Tibial nerve (tissue), 4 donors: ENCODE data around the gene GRM3. TPM values are rescaled to one million over a fixed set of nuclear protein-coding genes. Genes with fewer than 3 reads are reported as not detected.

Source experiments
- DNase-seq, 2 donors: peaks; one replicate each; pipeline ENCODE4 v3.0.0-alpha.2; 2019; ENCODE audit warnings: low spot score in 2 of 2
- H3K27ac ChIP-seq, 4 donors: fragments of 200-600 bp; sonication (generic) in 3 of 4; one replicate each; pipeline ENCODE4 v1.5.1; 2017 to 2019; ENCODE audit warnings: mild to moderate bottlenecking in 1 of 4
- H3K27me3 ChIP-seq, 2 donors: fragments of 200-600 bp; sonication (generic) in 1 of 2; one replicate each; pipeline versions ENCODE4 v1.5.1 to v1.6.0; 2017 to 2019
- H3K36me3 ChIP-seq, 3 donors: fragments of 200-600 bp; sonication (generic); one replicate each; pipeline ENCODE4 v1.5.1; 2018 to 2019
- H3K4me1 ChIP-seq, 4 donors: fragments of 200-600 bp; sonication (generic) in 3 of 4; one replicate each; pipeline ENCODE4 v1.5.1; 2017 to 2019
- H3K4me3 ChIP-seq, 4 donors: fragments of 200-600 bp; sonication (generic) in 3 of 4; one replicate each; pipeline ENCODE4 v1.5.1; 2017 to 2019; ENCODE audit warnings: mild to moderate bottlenecking in 1 of 4, moderate library complexity in 1 of 4
- H3K9me3 ChIP-seq, 4 donors: fragments of 200-600 bp; sonication (generic) in 3 of 4; one replicate each; pipeline ENCODE4 v1.5.1; 2017 to 2019
- CTCF ChIP-seq, 5 experiments: fragments of 200-600 bp in 3 of 5; fragments of 450-650 bp in 2 of 5; sonication (generic) in 3 of 5; IDR thresholded peaks; one replicate each; pipeline ENCODE4 v1.5.1; 2016 to 2019; ENCODE audit warnings: antibody characterized with exemption in 5 of 5, mild to moderate bottlenecking in 3 of 5, moderate library complexity in 2 of 5
- EP300 ChIP-seq, 2 donors: sonication (generic); formaldehyde crosslinking; IDR thresholded peaks; one replicate each; pipeline ENCODE4 v1.6.1; 2017; ENCODE audit warnings: antibody characterized with exemption in 2 of 2, mild to moderate bottlenecking in 1 of 2
- POLR2A ChIP-seq, 2 donors: fragments of 450-650 bp; IDR thresholded peaks; one replicate each; pipeline ENCODE4 v1.6.1; 2017; ENCODE audit warnings: antibody characterized with exemption in 2 of 2, mild to moderate bottlenecking in 2 of 2, moderate library complexity in 2 of 2
- WGBS, 2 donors: methylation state at CpG; one replicate each; pipeline ENCODE4 v1.1.5; 2018; 5-methylcytosine and 5-hydroxymethylcytosine counted together
- total RNA-seq, 4 donors: library from RNA; depleted of rRNA; stranded (reverse); fragments of >200 nt; gene quantifications; one replicate each; pipeline ENCODE4 v1.1.0, GENCODE V29; 2016

GRM3 gene
- total RNA-seq, 4 donors from 2014 or later, result not detected

GRCh38 chr7:86664991-86665390, 21.3 kb downstream of the GRM3 start:
- 94 to 97% methylated on average over 5 of the region's 5 CpGs for WGBS, 2 donors
- Histone ChIP-seq H3K27me3 (no peaks in the 10 kb centered on the region), H3K36me3 (no peaks in the 10 kb centered on the region), H3K4me3 (no peak overlapping the region), H3K4me1 (no peaks in the 10 kb centered on the region), H3K9me3 (no peaks in the 10 kb centered on the region), H3K27ac (no peak overlapping the region)
- no peak for DNase-seq
- TF ChIP-seq EP300 (IDR thresholded peaks at IDR 0.05) (no peak), CTCF (IDR thresholded peaks at IDR 0.05) (no peak), POLR2A (IDR thresholded peaks at IDR 0.05) (no peak)

GRCh38 chr7:86665669-86666068, 22.0 kb downstream of the GRM3 start:
- no peak overlapping the region for H3K4me3 ChIP-seq
- H3K4me1 ChIP-seq, result no peaks in the 10 kb centered on the region
- no peaks in the 10 kb centered on the region for H3K27me3 ChIP-seq
- H3K36me3 ChIP-seq, result no peaks in the 10 kb centered on the region
- no peaks in the 10 kb centered on the region for H3K9me3 ChIP-seq
- TF ChIP-seq EP300 (IDR thresholded peaks at IDR 0.05), result no peak
- no peak for TF ChIP-seq CTCF (IDR thresholded peaks at IDR 0.05)
- TF ChIP-seq POLR2A (IDR thresholded peaks at IDR 0.05), result no peak
- H3K27ac ChIP-seq, result no peak overlapping the region
- 32% methylated on average over 2 of the region's 2 CpGs for WGBS, 2 donors
- no peak for DNase-seq

GRCh38 chr7:86667732-86668131, 24.0 kb downstream of the GRM3 start:
- TF ChIP-seq POLR2A (IDR thresholded peaks at IDR 0.05), result no peak
- no peak for TF ChIP-seq EP300 (IDR thresholded peaks at IDR 0.05)
- no peaks in the 10 kb centered on the region for H3K36me3 ChIP-seq
- no peaks in the 10 kb centered on the region for H3K27me3 ChIP-seq
- DNase-seq, result no peak
- no peaks in the 10 kb centered on the region for H3K4me1 ChIP-seq
- H3K9me3 ChIP-seq, result no peaks in the 10 kb centered on the region
- no peak overlapping the region for H3K27ac ChIP-seq
- WGBS, 2 donors, result 38 to 48% methylated on average over 4 of the region's 4 CpGs
- H3K4me3 ChIP-seq, result no peak overlapping the region

GRCh38 chr7:86668315-86668714, 24.6 kb downstream of the GRM3 start:
- no peak for DNase-seq
- Histone ChIP-seq H3K9me3 (no peaks in the 10 kb centered on the region), H3K4me3 (no peak overlapping the region), H3K27ac (no peak overlapping the region), H3K27me3 (no peaks in the 10 kb centered on the region), H3K36me3 (no peaks in the 10 kb centered on the region), H3K4me1 (no peaks in the 10 kb centered on the region)
- TF ChIP-seq EP300 (IDR thresholded peaks at IDR 0.05) (no peak), CTCF (IDR thresholded peaks at IDR 0.05) (no peak), POLR2A (IDR thresholded peaks at IDR 0.05) (no peak)
- WGBS, 2 donors, result 32 to 47% methylated on average over 3 of the region's 3 CpGs

GRCh38 chr7:86687831-86688230, 44.1 kb downstream of the GRM3 start:
- DNase-seq, result no peak
- no peak overlapping the region for H3K4me3 ChIP-seq
- no peak overlapping the region for H3K27ac ChIP-seq
- no peaks in the 10 kb centered on the region for H3K27me3 ChIP-seq
- H3K36me3 ChIP-seq, result no peaks in the 10 kb centered on the region
- no peaks in the 10 kb centered on the region for H3K4me1 ChIP-seq
- H3K9me3 ChIP-seq, result no peaks in the 10 kb centered on the region
- WGBS, 2 donors, result 89 to 90% methylated on average over 1 of the region's 1 CpG
- TF ChIP-seq POLR2A (IDR thresholded peaks at IDR 0.05) (no peak), CTCF (IDR thresholded peaks at IDR 0.05) (no peak), EP300 (IDR thresholded peaks at IDR 0.05) (no peak)

GRCh38 chr7:86689363-86689762, 45.7 kb downstream of the GRM3 start:
- Histone ChIP-seq H3K4me1 (no peaks in the 10 kb centered on the region), H3K27me3 (no peaks in the 10 kb centered on the region), H3K36me3 (no peaks in the 10 kb centered on the region), H3K4me3 (no peak overlapping the region), H3K9me3 (no peaks in the 10 kb centered on the region), H3K27ac (no peak overlapping the region)
- no peak for DNase-seq
- TF ChIP-seq CTCF (IDR thresholded peaks at IDR 0.05) (no peak), EP300 (IDR thresholded peaks at IDR 0.05) (no peak), POLR2A (IDR thresholded peaks at IDR 0.05) (no peak)
